H1 (cell line): ENCODE data around the gene PLBD2. TPM values are rescaled to one million over a fixed set of nuclear protein-coding genes. Genes with fewer than 3 reads are reported as not detected.

Experiments
- CBX5 ChIP-seq: fragments of 300-800, 300-1000 bp; sonication (generic); IDR thresholded peaks from 2 replicates; pipeline ENCODE4 v1.7.1; 2016; ENCODE audit warnings: antibody characterized with exemption, low read length, low read depth
- CHD2 ChIP-seq: IDR thresholded peaks from 2 replicates; pipeline ENCODE4 v1.6.1; 2012; ENCODE audit warnings: low read length, improper control_type of control experiment
- NANOG ChIP-seq: IDR thresholded peaks from 2 replicates; pipeline ENCODE4 v1.6.1; 2011; ENCODE audit warnings: low read length, low read depth, mild to moderate bottlenecking, inconsistent platforms; ENCODE audit not compliant: insufficient read depth, poor library complexity, severe bottlenecking
- RBBP5 ChIP-seq: IDR thresholded peaks from 2 replicates; pipeline ENCODE4 v1.7.1; 2012; ENCODE audit warnings: low read depth, mild to moderate bottlenecking, inconsistent platforms, low read length, moderate library complexity, borderline replicate concordance
- RNF2 ChIP-seq: fragments of 200-900, 300-1000 bp; sonication (generic); IDR thresholded peaks from 2 replicates; pipeline ENCODE4 v1.7.1; 2016; ENCODE audit warnings: borderline replicate concordance, low read depth, mild to moderate bottlenecking, antibody characterized with exemption, low read length; ENCODE audit not compliant: poor library complexity, severe bottlenecking; ENCODE audit errors: missing control alignments
- TEAD4 ChIP-seq: IDR thresholded peaks from 2 replicates; pipeline ENCODE4 v1.6.1; 2012; ENCODE audit warnings: low read depth, low read length, inconsistent platforms, mixed read lengths
- polyA plus RNA-seq, 7 experiments: library from polyadenylated mRNA; depleted of rRNA in 3 of 7; stranded (reverse) in 5 of 7; unstranded in 2 of 7; fragments of >200 nt in 5 of 7; fragments of 200-250 nt in 2 of 7; gene quantifications; 1 replicate in 5 of 7; 2 replicates in 1 of 7; 4 replicates in 1 of 7; pipeline versions ENCODE4 v1.2.1 to v1.2.3, GENCODE V29; 2011 to 2013; ENCODE audit warnings: missing spikeins in 2 of 7, mixed read lengths in 2 of 7
- total RNA-seq: library from RNA; stranded (reverse); fragmentation: NEBNext Ultra II Directional; extraction: Animal tissue kit (Norgen Biotek cat#: 25700); gene quantifications from 2 replicates; pipeline ENCODE4 v1.2.1, GENCODE V29; 2021

The PLBD2 gene
- total and polyA plus RNA-seq, 2 of the 8 experiments (the other 6 are each of a cell fraction or from before 2014, with no cell fraction given), result 16.8 to 33.5 TPM

DNA sequence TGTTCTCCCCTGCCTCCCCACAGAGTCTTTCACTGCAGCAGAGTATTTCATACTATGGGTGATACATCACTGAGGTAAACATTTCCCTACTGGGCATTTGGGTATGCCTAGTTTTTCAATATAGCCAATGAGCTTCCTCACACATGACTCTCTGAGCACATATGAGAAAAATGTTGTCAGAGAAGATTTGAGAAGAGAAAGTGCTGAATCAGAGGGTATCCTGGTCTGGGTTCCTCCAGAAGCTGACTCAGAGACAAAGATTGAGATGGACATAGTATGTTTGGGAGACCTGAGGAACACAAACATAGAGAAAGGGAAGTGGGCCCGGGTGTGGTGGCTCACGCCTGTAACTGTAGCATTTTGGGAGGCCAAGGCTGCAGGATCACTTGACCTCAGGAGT lies 36.0 kb upstream of the PLBD2 start (continued):
- TF ChIP-seq RNF2 (no peak), NANOG (no peak), TEAD4 (no peak), CBX5 (no peak), RBBP5 (no peak), CHD2 (no peak)
